ENCODE data around the gene KRT9. TPM values are rescaled to one million over a fixed set of nuclear protein-coding genes. Genes with fewer than 3 reads are reported as not detected.
A peak's percentile ranks its signal among the peaks of the same experiment; 100 is the strongest.

Gene KRT9
- total RNA-seq, 1 experiment from 2014 or later = not detected

DNA sequence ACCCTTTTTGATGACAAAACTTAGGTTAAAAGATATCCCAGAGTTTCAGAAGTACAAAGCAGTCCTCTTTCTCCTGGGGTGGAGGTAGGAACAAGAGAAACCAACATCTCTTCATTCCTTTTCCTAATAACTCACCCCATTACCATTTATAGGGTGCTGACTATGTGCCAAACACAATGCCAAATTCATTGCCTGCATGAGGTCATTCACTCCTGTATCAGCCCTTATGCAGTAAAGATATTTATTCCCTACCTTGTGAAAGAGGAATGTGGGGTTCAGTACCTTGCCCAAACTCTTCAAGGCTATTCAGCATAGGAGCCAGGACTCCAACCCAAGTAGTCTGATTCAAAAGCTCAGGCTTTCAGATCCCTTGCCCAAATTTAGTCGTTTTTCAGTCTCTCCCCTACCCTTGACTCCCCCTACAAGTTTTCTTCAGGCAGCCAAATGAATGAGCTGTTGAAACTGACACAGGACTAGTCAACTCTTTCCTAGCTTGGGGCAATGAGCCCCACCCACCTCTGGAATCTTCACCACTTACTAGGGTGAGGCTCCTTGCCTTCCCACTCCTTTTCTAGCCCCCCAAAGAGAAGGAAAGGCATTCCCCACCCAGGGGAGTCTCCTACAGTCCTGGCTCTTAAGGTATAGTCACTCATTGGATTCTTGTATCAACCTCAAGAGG, 9.0 kb upstream of the KRT9 start:
- H3K4me3 ChIP-seq (ENCODE audit: low read depth, low read length, poor library complexity, severe bottlenecking) = no peak overlapping the region
- H3K27ac ChIP-seq (ENCODE audit: low read depth, low read length, poor library complexity, severe bottlenecking) = no peak overlapping the region
- no peaks in the 10 kb centered on the region for H3K9me3 ChIP-seq (ENCODE audit: low read depth, low read length, poor library complexity, severe bottlenecking)
- no peaks in the 10 kb centered on the region for H3K4me1 ChIP-seq (ENCODE audit: insufficient read depth, low read length, poor library complexity, severe bottlenecking)
- no peaks in the 10 kb centered on the region for H3K36me3 ChIP-seq (ENCODE audit: insufficient read depth, low read length, poor library complexity, severe bottlenecking)
- intact Hi-C loops (cut with micrococcal nuclease; ENCODE audit: unreplicated experiment) = no loop called here
- ChIA-PET CTCF (no interaction called here), POLR2A (ENCODE audit: low non-redundant PET) (no interaction called here)
- DNase-seq (ENCODE audit: low spot score) = no peak
- H3K27me3 ChIP-seq (replicated peaks; ENCODE audit: insufficient read depth, low read depth, low read length, poor library complexity) = no peaks in the 10 kb centered on the region
- TF ChIP-seq, protein P1, sequence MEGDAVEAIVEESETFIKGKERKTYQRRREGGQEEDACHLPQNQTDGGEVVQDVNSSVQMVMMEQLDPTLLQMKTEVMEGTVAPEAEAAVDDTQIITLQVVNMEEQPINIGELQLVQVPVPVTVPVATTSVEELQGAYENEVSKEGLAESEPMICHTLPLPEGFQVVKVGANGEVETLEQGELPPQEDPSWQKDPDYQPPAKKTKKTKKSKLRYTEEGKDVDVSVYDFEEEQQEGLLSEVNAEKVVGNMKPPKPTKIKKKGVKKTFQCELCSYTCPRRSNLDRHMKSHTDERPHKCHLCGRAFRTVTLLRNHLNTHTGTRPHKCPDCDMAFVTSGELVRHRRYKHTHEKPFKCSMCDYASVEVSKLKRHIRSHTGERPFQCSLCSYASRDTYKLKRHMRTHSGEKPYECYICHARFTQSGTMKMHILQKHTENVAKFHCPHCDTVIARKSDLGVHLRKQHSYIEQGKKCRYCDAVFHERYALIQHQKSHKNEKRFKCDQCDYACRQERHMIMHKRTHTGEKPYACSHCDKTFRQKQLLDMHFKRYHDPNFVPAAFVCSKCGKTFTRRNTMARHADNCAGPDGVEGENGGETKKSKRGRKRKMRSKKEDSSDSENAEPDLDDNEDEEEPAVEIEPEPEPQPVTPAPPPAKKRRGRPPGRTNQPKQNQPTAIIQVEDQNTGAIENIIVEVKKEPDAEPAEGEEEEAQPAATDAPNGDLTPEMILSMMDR (conservative IDR thresholded peaks at IDR 0.05; ENCODE audit: low read depth, low read length) = no peak
- TF ChIP-seq EZH2 (IDR thresholded peaks at IDR 0.05; ENCODE audit: borderline replicate concordance, low read depth, low read length, poor library complexity, severe bottlenecking) = no peak
- BruUV-seq (replicated peaks) = no TSS peak

DNA sequence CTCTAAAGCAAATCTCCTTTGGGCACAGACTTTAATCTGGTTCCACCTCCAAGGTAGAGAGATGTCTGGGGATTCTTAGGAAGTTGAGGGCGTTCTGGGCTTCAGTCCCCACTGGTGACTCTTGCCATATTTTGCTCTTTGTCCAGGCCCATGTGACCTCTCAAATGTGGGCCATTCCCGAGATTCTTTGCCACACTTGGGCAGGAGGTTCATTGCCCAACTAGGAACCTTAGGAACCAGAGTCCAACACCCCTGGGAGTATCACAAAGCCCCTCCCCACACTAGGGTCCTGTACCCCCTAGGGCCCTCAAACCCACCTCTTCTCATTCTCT, 8.4 kb upstream of the KRT9 start:
- H3K27ac ChIP-seq (ENCODE audit: low read depth, low read length, poor library complexity, severe bottlenecking) = no peak overlapping the region
- intact Hi-C loops (cut with micrococcal nuclease; ENCODE audit: unreplicated experiment) = no loop called here
- no peak for DNase-seq (ENCODE audit: low spot score)
- no peak overlapping the region for H3K4me3 ChIP-seq (ENCODE audit: low read depth, low read length, poor library complexity, severe bottlenecking)
- H3K27me3 ChIP-seq (replicated peaks; ENCODE audit: insufficient read depth, low read depth, low read length, poor library complexity) = no peaks in the 10 kb centered on the region
- H3K9me3 ChIP-seq (ENCODE audit: low read depth, low read length, poor library complexity, severe bottlenecking) = no peaks in the 10 kb centered on the region
- H3K4me1 ChIP-seq (ENCODE audit: insufficient read depth, low read length, poor library complexity, severe bottlenecking) = no peaks in the 10 kb centered on the region
- no peaks in the 10 kb centered on the region for H3K36me3 ChIP-seq (ENCODE audit: insufficient read depth, low read length, poor library complexity, severe bottlenecking)
- ChIA-PET CTCF (interaction anchor here (0.5 to 1.1 kb wide), 8 partner anchors 28 to 457 kb away, joined by 3 to 10 read pairs (median 4); no protein-coding TSS in a partner anchor), POLR2A (ENCODE audit: low non-redundant PET) (no interaction called here)
- BruUV-seq (replicated peaks) = no TSS peak
- TF ChIP-seq, protein P1 (conservative IDR thresholded peaks at IDR 0.05; ENCODE audit: low read depth, low read length) = no peak
- TF ChIP-seq EZH2 (IDR thresholded peaks at IDR 0.05; ENCODE audit: borderline replicate concordance, low read depth, low read length, poor library complexity, severe bottlenecking) = no peak

DNA sequence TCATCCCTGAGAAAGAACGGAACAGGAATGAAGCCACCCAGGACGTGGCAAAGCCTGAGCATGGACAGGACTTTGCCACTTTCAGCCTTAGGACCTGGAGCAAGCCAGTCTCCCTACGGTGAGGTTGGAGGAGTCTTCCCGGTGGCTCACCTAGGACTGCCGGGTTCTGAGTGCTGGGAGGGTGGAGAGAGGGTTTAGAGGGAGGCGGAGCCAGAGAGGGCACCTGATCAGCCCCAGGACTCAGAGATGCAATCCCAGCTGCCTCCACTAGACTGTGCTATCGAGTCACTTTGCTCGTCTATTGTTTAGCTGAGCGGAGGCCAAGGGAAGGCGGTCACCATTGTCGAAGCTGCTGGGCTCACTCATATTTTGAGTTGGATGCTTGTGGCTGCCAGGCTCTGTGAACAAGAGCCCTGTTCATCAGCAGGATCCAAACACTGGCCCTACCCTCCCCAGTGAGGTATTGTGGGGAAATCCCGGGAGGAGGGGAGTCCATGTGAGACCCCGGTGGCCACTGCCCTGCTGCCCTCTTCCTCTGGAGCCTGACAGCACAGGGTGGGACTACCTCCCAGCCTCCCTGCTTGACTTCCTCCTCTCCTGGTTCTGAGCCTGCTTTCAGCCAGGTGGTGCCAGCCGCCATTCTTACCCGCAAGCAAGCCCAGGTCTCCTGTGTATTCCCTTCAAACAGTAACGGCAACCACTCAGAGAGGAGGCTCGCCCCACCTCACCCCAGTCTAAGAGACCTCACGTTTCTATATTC, 7.8 kb upstream of the KRT9 start:
- Histone ChIP-seq H3K27me3 (replicated peaks; ENCODE audit: insufficient read depth, low read depth, low read length, poor library complexity) (no peaks in the 10 kb centered on the region), H3K36me3 (ENCODE audit: insufficient read depth, low read length, poor library complexity, severe bottlenecking) (no peaks in the 10 kb centered on the region), H3K4me3 (ENCODE audit: low read depth, low read length, poor library complexity, severe bottlenecking) (no peak overlapping the region), H3K9me3 (ENCODE audit: low read depth, low read length, poor library complexity, severe bottlenecking) (no peaks in the 10 kb centered on the region), H3K27ac (ENCODE audit: low read depth, low read length, poor library complexity, severe bottlenecking) (no peak overlapping the region), H3K4me1 (ENCODE audit: insufficient read depth, low read length, poor library complexity, severe bottlenecking) (no peaks in the 10 kb centered on the region)
- no TSS peak for BruUV-seq (replicated peaks)
- peak; percentile 84 for DNase-seq (ENCODE audit: low spot score)
- TF ChIP-seq, protein P1 (conservative IDR thresholded peaks at IDR 0.05; ENCODE audit: low read depth, low read length) = peak; percentile 73
- no peak for TF ChIP-seq EZH2 (IDR thresholded peaks at IDR 0.05; ENCODE audit: borderline replicate concordance, low read depth, low read length, poor library complexity, severe bottlenecking)
- ChIA-PET POLR2A (ENCODE audit: low non-redundant PET) (interaction anchor here (0.5 kb wide), 1 partner anchor 9 kb away, joined by 7 read pairs; no protein-coding TSS in a partner anchor), CTCF (interaction anchor here (0.5 to 1.6 kb wide), 10 partner anchors 27 to 1164 kb away, joined by 3 to 10 read pairs (median 4); no protein-coding TSS in a partner anchor)
- intact Hi-C loops (cut with micrococcal nuclease; ENCODE audit: unreplicated experiment) = no loop called here
